Measurements from ENCODE around the gene RNGTT.

DNA sequence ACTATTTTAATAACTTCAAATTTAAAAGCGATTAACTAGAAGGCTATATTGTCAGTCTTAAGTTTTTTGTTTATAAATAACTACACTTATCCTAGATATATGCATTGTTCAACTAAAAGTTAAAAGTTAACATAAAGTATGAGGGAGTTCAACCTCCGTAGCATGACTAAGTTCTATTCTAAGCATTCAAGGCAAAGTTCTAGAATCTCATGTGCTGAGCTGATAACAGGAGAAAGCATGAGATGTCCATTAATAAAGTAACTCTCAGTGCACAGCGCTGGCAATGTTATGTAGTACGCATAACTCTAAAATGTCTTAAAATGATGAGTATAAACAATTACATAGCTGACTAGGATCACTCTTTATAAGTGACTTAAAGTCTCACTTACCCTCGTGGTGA lies 264.8 kb downstream of the RNGTT start:
- no peak for TF ChIP-seq TAF1 (IDR thresholded peaks at IDR 0.05; ENCODE audit: low read depth)
- TF ChIP-seq FOXM1 (IDR thresholded peaks at IDR 0.05; ENCODE audit: borderline replicate concordance, low read depth), result no peak
- no peak for TF ChIP-seq MAX (IDR thresholded peaks at IDR 0.05)
- TF ChIP-seq, protein P1, sequence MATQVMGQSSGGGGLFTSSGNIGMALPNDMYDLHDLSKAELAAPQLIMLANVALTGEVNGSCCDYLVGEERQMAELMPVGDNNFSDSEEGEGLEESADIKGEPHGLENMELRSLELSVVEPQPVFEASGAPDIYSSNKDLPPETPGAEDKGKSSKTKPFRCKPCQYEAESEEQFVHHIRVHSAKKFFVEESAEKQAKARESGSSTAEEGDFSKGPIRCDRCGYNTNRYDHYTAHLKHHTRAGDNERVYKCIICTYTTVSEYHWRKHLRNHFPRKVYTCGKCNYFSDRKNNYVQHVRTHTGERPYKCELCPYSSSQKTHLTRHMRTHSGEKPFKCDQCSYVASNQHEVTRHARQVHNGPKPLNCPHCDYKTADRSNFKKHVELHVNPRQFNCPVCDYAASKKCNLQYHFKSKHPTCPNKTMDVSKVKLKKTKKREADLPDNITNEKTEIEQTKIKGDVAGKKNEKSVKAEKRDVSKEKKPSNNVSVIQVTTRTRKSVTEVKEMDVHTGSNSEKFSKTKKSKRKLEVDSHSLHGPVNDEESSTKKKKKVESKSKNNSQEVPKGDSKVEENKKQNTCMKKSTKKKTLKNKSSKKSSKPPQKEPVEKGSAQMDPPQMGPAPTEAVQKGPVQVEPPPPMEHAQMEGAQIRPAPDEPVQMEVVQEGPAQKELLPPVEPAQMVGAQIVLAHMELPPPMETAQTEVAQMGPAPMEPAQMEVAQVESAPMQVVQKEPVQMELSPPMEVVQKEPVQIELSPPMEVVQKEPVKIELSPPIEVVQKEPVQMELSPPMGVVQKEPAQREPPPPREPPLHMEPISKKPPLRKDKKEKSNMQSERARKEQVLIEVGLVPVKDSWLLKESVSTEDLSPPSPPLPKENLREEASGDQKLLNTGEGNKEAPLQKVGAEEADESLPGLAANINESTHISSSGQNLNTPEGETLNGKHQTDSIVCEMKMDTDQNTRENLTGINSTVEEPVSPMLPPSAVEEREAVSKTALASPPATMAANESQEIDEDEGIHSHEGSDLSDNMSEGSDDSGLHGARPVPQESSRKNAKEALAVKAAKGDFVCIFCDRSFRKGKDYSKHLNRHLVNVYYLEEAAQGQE (IDR thresholded peaks at IDR 0.05; ENCODE audit: low read depth), result no peak
- TF ChIP-seq YY1 (IDR thresholded peaks at IDR 0.05; ENCODE audit: low read depth), result no peak
- no peak for TF ChIP-seq TCF12 (IDR thresholded peaks at IDR 0.05; ENCODE audit: low read depth)
- no peak for TF ChIP-seq EP300 (IDR thresholded peaks at IDR 0.05; ENCODE audit: borderline replicate concordance)

Data from Ishikawa (cell line).